Testis (tissue), 3 donors: ENCODE results near the gene CIT. TPM values are rescaled to one million over a fixed set of nuclear protein-coding genes. Genes with fewer than 3 reads are reported as not detected.
"Not testable (repeated sequence)": the region's sequence is repeated elsewhere in the genome, so short reads cannot be mapped to it uniquely, and the experiment has no call there.

ENCODE experiments used
- DNase-seq: peaks from one replicate; pipeline ENCODE4 v3.0.0-alpha.2; 2019
- H3K27ac ChIP-seq, 2 donors: fragments of 200-600 bp; sonication (generic); one replicate each; pipeline ENCODE4 v1.5.1; 2019
- H3K27me3 ChIP-seq: fragments of 200-600 bp; sonication (generic); one replicate; pipeline ENCODE4 v1.5.1; 2019
- H3K36me3 ChIP-seq: fragments of 200-600 bp; sonication (generic); one replicate; pipeline ENCODE4 v1.5.1; 2017; ENCODE audit warnings: low read depth; ENCODE audit errors: missing control alignments
- H3K4me1 ChIP-seq: fragments of 200-600 bp; sonication (generic); one replicate; pipeline ENCODE4 v1.5.1; 2019
- H3K4me3 ChIP-seq, 2 donors: fragments of 200-600 bp; sonication (generic); one replicate each; pipeline ENCODE4 v1.5.1; 2017 to 2019
- H3K9me3 ChIP-seq: fragments of 200-600 bp; sonication (generic); one replicate; pipeline ENCODE4 v1.5.1; 2017
- POLR2A ChIP-seq: fragments of 450-650 bp; IDR thresholded peaks from one replicate; pipeline ENCODE4 v1.6.1; 2017; ENCODE audit warnings: antibody characterized with exemption, mild to moderate bottlenecking, moderate library complexity
- WGBS, 2 donors: methylation state at CpG; one replicate each; pipeline ENCODE4 v1.1.5; 2018; 5-methylcytosine and 5-hydroxymethylcytosine counted together
- intact Hi-C: fragments of 100-400 bp; cut with DNase I; formaldehyde crosslinking; loops from one replicate; pipeline ENCODE4 v1.15.1; 2023; ENCODE audit warnings: low total_unique reads
- polyA plus RNA-seq: library from polyadenylated mRNA; stranded (reverse); fragments of 350-450 nt; fragmentation: Illumina TruSeq; extraction: RNeasy Lipid Tissue Mini Kit (QIAGEN cat#74804); gene quantifications from one replicate; pipeline ENCODE4 v1.2.3, GENCODE V29; 2014; ENCODE audit warnings: low read depth, low replicate concordance; ENCODE audit not compliant: insufficient read depth
- total RNA-seq, 2 donors: library from RNA; depleted of rRNA; stranded (reverse); fragments of >200 nt; gene quantifications; one replicate each; pipeline ENCODE4 v1.2.3, GENCODE V29; 2016
- TF ChIP-seq, protein P1 (sequence below), 3 experiments: fragments of 450-650 bp in 2 of 3; fragments of 200-600 bp in 1 of 3; sonication (generic) in 1 of 3; IDR thresholded peaks; one replicate each; pipeline ENCODE4 v1.5.1; 2016 to 2019; ENCODE audit warnings: antibody characterized with exemption in 3 of 3, mild to moderate bottlenecking in 2 of 3, moderate library complexity in 1 of 3

Gene CIT
- total and polyA plus RNA-seq, 3 donors from 2014 or later: 14.6 to 30.0 (median 20.0) TPM

DNA sequence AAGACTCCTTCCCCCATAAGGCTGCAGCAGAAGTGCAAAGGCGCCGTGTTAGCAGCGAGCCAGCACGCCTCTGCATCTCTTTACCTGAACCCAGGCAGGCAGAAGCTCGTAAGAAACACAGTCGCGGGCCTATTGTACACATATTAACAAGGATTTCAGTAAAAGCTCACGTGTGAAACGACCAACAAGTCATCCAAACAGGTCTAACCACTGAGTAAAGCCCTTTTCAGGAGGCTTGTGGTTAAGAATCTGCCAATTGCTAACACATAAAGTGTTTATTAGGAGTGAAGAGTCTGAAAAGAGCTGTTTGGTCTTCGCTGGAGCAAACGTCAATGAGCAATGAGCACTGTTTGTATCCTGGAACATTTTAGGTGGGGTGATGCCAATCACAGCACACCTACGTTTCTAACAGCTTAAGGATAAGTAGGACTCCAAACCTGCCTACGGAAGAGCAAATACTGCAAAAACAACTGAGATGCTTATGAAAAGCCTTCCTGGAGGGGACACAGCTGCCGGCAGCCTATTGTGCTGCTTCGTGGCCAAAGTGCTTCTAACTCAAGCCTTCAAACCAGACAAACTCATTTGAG lies 166.1 kb downstream of the CIT start:
- no peaks in the 10 kb centered on the region for H3K4me1 ChIP-seq

DNA sequence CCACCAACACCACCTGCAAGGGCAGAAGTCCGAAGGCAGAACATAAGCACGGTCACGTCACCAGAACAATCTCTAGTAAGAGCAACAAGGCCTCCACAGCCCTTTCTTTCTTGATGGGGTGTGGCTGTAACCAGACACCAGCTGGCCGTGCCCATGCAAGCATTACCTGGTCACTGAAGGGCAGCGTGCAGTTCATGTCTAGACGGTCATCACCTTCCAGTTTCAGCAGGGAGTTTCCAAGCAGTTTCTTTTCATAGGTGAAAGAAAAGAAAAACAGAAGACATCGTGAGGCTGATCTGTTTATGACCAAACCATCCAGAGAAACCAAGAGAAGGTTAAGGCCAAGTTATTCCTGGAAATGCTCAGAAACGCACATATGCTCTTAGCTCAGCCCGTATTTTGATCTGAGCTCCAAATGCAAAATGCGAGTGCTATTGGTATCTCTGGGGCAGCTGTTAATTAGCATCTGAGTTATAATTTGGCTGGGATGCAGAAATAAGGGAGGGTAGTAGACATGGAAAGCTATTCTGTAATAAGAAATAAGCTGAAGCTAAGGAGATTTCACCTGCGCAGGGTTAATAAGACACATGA lies 166.7 kb downstream of the CIT start:
- no peak overlapping the region for H3K4me3 ChIP-seq
- TF ChIP-seq, protein P1, sequence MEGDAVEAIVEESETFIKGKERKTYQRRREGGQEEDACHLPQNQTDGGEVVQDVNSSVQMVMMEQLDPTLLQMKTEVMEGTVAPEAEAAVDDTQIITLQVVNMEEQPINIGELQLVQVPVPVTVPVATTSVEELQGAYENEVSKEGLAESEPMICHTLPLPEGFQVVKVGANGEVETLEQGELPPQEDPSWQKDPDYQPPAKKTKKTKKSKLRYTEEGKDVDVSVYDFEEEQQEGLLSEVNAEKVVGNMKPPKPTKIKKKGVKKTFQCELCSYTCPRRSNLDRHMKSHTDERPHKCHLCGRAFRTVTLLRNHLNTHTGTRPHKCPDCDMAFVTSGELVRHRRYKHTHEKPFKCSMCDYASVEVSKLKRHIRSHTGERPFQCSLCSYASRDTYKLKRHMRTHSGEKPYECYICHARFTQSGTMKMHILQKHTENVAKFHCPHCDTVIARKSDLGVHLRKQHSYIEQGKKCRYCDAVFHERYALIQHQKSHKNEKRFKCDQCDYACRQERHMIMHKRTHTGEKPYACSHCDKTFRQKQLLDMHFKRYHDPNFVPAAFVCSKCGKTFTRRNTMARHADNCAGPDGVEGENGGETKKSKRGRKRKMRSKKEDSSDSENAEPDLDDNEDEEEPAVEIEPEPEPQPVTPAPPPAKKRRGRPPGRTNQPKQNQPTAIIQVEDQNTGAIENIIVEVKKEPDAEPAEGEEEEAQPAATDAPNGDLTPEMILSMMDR (IDR thresholded peaks at IDR 0.05): no peak
- no peak for TF ChIP-seq POLR2A
- DNase-seq: no peak
- intact Hi-C loops: no loop called here
- H3K4me1 ChIP-seq: no peaks in the 10 kb centered on the region
- no peaks in the 10 kb centered on the region for H3K36me3 ChIP-seq
- no peak overlapping the region for H3K27ac ChIP-seq
- WGBS, 2 donors: 91 to 94% methylated on average over 11 of the region's 11 CpGs
- no peaks in the 10 kb centered on the region for H3K9me3 ChIP-seq
- no peaks in the 10 kb centered on the region for H3K27me3 ChIP-seq

More for the DNA sequence above, 166.1 kb downstream of the CIT start:
- intact Hi-C loops: no loop called here
- no peak for DNase-seq
- H3K36me3 ChIP-seq: no peaks in the 10 kb centered on the region
- H3K27ac ChIP-seq: no peak overlapping the region
- WGBS, 2 donors: 87 to 90% methylated on average over 15 of the region's 15 CpGs
- H3K27me3 ChIP-seq: no peaks in the 10 kb centered on the region
- H3K4me3 ChIP-seq: no peak overlapping the region
- TF ChIP-seq, protein P1 (IDR thresholded peaks at IDR 0.05): no peak
- no peak for TF ChIP-seq POLR2A
- H3K9me3 ChIP-seq: no peaks in the 10 kb centered on the region

GRCh38 chr12:119706427-119706826 lies 170.7 kb downstream of the CIT start:
- H3K4me1 ChIP-seq, H3K4me3 ChIP-seq, H3K9me3 ChIP-seq, intact Hi-C loops, DNase-seq, H3K27me3 ChIP-seq, H3K27ac ChIP-seq, H3K36me3 ChIP-seq: not testable (repeated sequence)
- 48 to 91% methylated on average over 1 of the region's 1 CpG for WGBS, 2 donors

- Histone ChIP-seq H3K9me3 (no peaks in the 10 kb centered on the region), H3K27me3 (no peaks in the 10 kb centered on the region), H3K36me3 (no peaks in the 10 kb centered on the region), H3K27ac (no peak overlapping the region), H3K4me3 (no peak overlapping the region), H3K4me1 (no peaks in the 10 kb centered on the region)
- intact Hi-C loops: no loop called here
- TF ChIP-seq, protein P1 (IDR thresholded peaks at IDR 0.05): no peak
- no peak for TF ChIP-seq POLR2A
- no peak for DNase-seq
- 92% methylated on average over 7 of the region's 7 CpGs for WGBS, 2 donors
Observed at GRCh38 chr12:119705182-119705581, 171.9 kb downstream of the CIT start.

DNA sequence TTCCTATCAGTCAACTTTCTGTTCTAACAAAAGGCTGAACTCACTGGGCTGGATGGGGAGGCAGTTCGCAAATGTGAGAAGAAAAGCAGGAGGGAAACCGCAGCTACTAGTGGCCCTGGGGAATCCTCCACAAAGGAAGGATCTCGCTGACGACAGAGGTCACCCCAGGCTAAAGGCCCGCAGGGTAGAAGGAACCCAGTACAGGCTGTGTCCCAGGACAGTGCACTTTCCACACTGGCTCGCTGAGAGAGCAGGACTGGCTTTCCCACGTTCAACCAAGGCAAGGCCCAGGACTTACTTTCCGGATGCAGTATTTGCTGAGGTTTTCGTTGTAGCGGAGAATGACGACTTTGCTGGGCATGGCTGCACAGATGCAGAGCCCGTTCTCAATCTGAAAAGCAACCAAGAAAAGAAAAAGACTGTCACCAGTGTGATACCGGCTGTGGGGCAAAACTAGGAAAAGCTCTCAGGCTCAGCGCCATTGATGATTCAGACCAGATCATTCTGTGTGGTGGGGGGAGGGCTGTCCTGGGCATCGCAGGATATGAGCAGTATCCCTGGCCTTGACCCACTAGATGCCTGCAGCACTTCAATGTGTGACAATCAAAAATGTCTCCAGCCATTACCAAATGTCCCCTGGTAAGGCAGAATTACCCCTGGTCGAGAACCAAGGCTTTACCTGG lies 172.9 kb downstream of the CIT start:
- TF ChIP-seq, protein P1 (IDR thresholded peaks at IDR 0.05): no peak
- no peak for TF ChIP-seq POLR2A
- Histone ChIP-seq H3K9me3 (no peaks in the 10 kb centered on the region), H3K4me3 (no peak overlapping the region), H3K27ac (no peak overlapping the region), H3K36me3 (no peaks in the 10 kb centered on the region), H3K27me3 (no peaks in the 10 kb centered on the region), H3K4me1 (no peaks in the 10 kb centered on the region)
- 82 to 87% methylated on average over 16 of the region's 16 CpGs for WGBS, 2 donors
- intact Hi-C loops: no loop called here
- DNase-seq: no peak
